Measurements from ENCODE around the gene PEX12.
"Not testable (repeated sequence)": the region's sequence is repeated elsewhere in the genome, so short reads cannot be mapped to it uniquely, and the experiment has no call there.

PEX12 gene

GRCh38 chr17:35535406-35535805, 43.0 kb downstream of the PEX12 start:
- DNase-seq, result not testable (repeated sequence)

GRCh38 chr17:35534576-35535093, 43.7 kb downstream of the PEX12 start:
- DNase-seq, result no peak

- DNase-seq, result no peak
Observed at GRCh38 chr17:35531160-35531559, 47.2 kb downstream of the PEX12 start.

- DNase-seq, result no peak
Observed at GRCh38 chr17:35529866-35530265, 48.5 kb downstream of the PEX12 start.

GRCh38 chr17:35529326-35529725, 49.0 kb downstream of the PEX12 start:
- not testable (repeated sequence) for DNase-seq

Measured in activated naive CD4-positive, alpha-beta T cell treated with Interleukin-2 at 50 U/mL for 16 hours (primary cell).